GM19395 (cell line): ENCODE results near the gene PRKCD.

Source experiments
- ATAC-seq: cut with Tn5 transposase; IDR thresholded peaks from one replicate; pipeline ENCODE4 v1.9.1; 2021; ENCODE audit warnings: mild to moderate bottlenecking, moderate library complexity; ENCODE audit not compliant: unreplicated experiment

The PRKCD gene

GRCh38 chr3:53154881-53155285, 6.1 kb upstream of the PRKCD start:
- ATAC-seq: no peak

GRCh38 chr3:53155760-53156159, 5.2 kb upstream of the PRKCD start:
- no peak for ATAC-seq

DNA sequence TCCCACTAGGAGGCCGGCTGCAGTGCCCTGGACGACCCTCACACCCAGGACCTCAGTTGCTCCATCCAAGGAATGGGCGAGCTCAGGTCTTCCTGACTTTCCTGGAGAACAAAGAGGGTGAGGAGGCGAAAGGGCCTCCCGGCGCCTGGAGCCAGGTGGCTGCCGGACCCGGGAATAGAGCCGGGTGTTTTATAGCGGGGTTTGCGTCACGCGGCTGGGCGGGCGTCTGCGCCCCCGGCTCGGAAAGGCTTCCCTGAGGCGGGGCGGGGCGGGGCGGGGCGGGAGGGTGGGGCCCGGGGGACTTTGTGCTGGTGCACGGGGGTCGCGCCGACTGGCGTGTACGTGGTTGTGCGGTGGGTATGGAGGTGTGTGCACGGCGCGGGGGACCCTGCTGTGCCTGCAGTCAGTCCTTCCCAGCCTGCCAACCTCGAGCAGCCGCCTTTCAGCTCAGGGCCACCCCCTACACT, 4.6 kb upstream of the PRKCD start:
- no peak for ATAC-seq

GRCh38 chr3:53157974-53158580, 2.9 kb upstream of the PRKCD start:
- no peak for ATAC-seq

- ATAC-seq: no peak
Observed at GRCh38 chr3:53158765-53159155, 2.2 kb upstream of the PRKCD start.

DNA sequence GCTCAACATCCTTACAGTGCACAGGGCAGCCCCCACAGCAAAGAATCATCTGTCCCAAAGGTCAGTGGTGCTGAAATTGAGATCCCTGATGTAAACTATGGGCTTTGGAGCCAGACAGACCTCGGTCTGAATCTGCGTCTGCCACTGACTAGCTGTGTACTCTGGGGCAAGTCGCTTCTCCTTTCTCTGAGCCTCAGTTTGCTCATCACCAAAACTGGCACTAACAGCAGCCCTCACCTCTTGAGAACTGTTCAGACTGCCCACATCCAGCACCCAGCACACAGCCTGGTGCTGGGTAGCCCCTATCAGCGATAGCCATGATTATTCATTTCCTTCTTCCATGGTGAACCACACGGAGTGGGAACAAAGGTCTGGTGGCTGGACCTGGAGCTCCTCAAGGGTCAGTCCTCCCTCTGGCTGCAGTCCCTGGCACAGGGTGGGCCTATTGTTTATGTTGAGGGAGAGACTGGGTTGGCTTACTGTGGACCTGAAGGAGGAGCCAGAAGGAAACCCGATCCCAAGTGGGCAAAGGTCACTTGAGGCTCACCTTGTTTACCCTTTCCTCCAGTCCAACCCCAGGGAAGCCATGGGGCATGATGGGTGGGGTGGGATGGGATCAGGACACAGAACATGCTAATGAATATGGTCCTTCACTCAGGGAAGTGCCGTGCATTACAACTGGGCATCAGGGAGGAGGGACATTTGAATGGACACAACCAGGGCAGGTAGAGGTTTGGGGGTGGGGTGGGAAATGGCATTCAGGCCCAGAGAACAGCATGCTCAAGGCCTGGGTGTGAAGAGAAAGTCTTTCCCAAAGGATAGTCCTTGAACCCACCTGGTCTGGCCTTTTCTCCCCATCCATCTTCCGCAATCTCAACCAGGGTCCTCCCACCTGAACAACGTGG, 1.6 kb upstream of the PRKCD start:
- no peak for ATAC-seq

GRCh38 chr3:53160061-53160659, 849 bp upstream of the PRKCD start:
- ATAC-seq: no peak

DNA sequence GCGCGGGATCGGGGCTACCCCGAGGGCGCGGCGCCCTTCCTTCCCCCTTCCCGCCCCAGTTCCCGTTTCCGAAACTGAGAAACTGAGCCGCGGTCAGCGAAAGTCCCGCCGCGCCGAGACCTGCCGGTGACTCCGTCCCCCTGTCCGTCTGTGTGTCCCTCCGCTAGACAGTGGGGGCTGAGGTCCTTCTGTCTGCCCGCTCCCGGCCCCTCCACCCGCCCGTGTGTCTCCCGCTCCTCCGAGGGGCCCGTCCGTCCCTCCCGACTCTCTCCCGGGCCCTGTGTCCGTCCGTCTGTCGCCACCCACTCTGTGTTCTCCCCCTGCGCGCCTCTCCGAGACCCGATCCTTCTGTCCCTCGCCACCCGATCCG, 426 bp downstream of the PRKCD start:
- no peak for ATAC-seq

DNA sequence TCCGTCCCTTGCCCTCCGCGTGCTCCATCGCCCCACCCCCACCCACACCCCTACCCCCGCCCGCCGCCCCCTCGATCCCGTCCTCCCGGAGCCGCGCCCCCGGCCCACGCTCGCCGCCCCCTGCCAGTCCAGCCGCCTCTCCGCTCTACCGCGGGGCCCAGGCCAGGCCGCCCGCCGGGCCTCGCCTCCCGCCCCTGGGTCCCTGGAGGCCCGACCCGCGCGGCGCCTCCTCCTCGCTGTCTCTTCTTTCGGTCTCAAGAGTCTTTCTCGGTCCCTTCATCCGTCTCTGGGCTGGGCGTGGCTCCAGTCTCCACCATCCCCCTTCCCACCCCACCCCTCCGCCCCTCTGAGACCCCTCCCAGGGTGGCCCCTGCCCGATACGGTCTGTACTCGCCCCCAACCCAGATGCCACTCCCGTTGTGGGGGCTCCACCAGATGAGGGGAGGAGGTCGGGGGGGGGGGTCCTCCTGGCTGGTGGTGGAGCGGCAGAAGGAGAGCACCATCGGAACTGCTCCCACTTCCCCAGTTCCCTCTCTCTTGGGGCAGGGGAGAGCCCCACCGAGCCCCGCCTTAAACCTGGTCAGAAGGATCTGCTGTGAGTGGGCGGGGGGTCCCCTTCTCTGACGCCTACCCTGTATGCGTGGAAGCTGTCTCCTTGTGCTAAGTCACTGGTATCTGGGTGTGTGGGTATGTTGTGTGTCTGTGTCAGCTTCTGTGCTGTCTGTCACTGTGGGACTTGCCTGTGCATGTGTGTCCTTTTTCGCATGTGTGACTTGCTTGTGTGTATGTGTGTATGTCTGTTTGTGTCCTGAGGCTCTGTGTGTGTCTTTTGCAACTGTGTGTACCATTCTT, 1.0 kb downstream of the PRKCD start:
- peak; percentile 38 for ATAC-seq

- ATAC-seq: peak; percentile 33
Observed at GRCh38 chr3:53162672-53163443, 1.8 kb downstream of the PRKCD start.

DNA sequence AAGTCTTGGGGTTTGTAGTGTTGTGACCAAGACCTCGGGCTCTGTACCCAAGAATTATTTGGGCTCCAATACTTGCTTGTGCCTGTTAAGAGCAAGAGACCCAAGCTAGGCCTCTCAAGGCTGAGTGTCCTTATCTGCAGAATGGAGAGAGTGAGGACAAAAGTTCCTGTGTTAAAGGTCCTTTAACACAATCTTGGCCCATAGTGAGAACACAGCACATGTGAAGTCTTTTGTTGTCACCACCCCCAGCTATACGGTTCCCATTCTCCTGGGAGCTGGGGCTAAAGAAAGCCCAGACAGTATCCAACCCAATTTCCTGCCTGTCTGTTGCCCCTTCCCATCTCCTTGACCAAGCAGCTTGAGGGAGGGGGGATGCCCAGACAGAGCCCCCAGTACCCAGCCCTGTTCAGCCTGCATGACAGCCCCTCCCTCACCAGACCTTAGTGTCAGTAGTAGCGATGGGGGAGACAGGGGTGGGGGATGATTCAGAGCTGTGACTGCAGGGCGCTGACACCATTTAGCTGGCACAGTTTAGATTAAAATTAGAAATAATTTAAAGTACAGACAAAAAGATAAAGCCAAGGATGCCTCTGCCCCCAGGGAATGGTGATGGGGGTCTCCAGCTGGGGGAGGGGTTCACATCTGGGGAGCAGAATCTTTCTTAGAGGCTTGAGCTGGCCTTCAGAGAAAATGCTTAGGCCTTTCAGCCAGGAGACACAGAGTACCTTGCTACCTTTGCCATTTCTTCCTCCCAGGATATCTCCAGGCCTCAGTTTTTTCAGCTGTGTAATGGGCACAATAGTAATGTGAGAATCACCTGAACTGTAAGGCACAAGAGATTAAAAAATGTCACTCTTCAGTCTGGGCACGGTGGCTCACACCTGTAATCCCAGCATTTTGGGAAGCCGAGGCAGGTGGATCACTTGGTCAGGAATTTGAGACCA, 2.7 kb downstream of the PRKCD start:
- ATAC-seq: no peak

DNA sequence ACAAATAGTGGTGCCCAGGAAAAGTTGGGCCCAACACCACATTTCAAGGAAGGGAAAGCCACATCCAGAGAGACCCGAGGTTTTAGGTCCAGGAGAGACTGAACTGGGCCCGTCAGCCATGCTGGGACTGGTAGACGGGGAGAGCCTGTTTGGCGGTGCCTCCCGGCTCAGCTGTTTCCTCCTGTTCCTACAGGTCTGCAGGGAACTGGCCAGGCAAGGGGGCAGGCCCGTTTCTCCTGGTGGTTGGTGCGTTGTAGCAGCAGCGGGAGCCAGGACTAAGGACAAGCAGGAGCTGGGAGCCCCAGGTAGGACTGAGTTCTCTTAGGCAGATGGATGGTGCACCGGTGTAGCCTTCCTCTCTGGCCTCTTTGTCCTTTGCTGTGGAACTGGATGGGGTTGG, 3.9 kb downstream of the PRKCD start:
- no peak for ATAC-seq

- ATAC-seq: no peak
Observed at GRCh38 chr3:53166206-53166605, 5.2 kb downstream of the PRKCD start.

DNA sequence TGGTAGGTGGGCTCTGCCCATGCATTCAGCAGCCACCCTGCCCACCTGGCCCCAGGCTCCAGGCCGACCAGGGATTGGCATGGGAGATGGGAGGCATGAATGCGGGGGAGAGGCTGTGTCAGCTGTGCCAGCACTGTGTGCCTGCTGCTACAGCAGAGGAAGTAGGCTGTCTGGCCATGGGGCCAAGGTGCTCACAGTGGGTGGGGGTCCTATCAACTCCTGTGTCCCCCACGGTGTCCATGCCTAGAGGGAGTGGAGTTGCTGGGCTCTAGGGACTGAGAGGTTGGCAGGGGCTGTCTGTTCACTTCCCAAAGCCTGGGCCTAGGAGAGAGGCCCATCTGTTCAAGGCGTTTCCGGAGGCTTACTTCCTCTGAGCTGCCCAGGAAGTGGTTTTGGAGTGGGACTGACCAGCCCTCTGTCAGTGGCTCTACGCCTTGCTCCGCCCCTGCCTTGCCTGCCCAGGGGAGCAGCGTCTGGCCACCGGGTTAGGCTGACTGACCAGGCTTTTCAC, 5.8 kb downstream of the PRKCD start:
- no peak for ATAC-seq

DNA sequence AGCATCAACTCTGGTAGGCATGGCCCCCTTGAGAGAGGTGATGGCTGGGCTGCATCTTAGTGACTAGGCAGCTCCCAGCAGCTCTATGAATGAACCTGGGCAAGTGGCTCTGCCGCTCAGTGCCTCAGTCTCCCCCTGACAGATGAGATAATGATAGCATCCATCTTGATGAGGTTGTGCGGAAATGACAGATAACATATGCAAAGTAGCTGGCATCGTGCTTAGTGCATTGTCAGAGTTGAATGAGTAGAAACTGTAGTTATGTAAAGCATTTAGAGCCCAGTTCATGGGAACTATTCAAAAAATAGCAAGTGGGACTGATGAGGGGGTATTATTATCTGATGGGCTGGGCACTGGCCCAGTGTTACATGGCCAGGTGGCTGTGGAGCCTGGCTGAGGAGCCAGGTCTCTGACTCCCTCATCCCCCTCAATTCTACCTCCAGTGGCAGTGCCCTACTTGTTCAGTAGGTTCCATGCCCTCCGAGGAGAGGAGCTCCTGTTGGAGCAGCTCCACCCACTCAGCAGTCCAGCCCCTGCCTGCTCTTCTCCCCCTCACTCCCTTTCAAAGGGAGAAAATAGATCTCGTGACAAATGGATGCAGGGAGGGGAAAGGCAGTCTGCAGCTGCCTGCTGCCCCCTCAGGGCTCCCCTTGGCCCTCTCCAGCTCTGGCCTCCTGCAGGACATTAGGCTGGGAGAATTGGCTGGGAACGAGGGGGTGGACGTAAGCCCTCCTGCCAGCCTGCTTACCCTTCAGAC, 6.6 kb downstream of the PRKCD start:
- no peak for ATAC-seq

- ATAC-seq: no peak
Observed at GRCh38 chr3:53168175-53168923, 7.3 kb downstream of the PRKCD start.

DNA sequence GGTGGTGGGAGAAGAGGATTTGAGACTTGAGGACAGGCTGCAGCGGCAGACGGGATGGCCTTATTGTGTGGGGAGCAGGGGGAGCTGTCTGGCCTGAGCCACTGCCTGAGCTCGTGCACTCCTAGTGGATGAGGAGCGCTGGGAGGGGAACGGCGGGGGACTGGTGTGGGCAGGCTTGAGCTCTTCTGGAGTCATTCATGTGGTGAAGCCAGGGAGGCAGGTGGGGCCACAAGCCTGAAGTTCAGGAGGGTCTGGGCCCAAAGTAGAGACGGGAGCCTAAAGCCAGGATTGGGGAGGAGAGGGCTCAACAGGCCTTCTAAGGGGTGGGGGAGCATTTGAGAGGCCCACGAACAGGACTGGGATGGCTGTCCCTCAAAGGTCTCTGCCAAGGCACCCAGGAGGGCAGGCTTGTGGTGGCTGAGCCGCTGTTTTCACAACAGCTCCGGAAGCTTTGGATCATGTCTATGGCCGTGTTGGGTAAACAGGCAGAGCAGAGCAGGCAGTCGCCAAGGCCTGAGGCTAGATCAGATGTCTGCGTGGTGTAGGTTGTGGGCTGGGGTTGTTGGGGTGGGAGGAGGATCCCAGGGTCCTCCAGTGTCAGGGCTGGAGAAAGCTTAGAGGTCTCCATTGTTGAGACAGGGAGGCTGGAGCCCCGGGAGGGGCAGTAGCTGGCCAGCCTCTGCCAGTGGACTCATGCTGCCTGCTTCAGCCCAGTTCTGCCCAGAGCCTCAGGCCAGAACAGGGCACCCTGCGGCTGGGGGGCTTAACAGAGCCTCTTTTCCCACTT, 8.2 kb downstream of the PRKCD start:
- ATAC-seq: no peak
